Measurements from ENCODE around the gene USP34. TPM values are rescaled to one million over a fixed set of nuclear protein-coding genes. Genes with fewer than 3 reads are reported as not detected.

Gene USP34
- total and polyA plus RNA-seq, 4 donors = 13.4 to 82.7 (median 51.1) TPM

- H3K27ac ChIP-seq (ENCODE audit: low read depth in 1 of 2, low read length in 2 of 2) = no peak overlapping the region
- H3K9ac ChIP-seq (ENCODE audit: low read depth in 1 of 2, low read length in 2 of 2) = no peak overlapping the region
- no peak overlapping the region for H3K4me3 ChIP-seq (ENCODE audit: low read depth in 1 of 3, low read length in 3 of 3)
- TF ChIP-seq FOXA2 (IDR thresholded peaks at IDR 0.05) (no peak), TAF1 (conservative IDR thresholded peaks at IDR 0.05) (no peak), MAX (IDR thresholded peaks at IDR 0.05) (no peak), SP1 (IDR thresholded peaks at IDR 0.05) (no peak), REST (IDR thresholded peaks at IDR 0.05) (no peak), ZBTB33 (IDR thresholded peaks at IDR 0.05) (no peak), RAD21 (IDR thresholded peaks at IDR 0.05) (no peak), NR2F2 (IDR thresholded peaks at IDR 0.05) (no peak), GABPA (IDR thresholded peaks at IDR 0.05 in 1 of 2, conservative IDR thresholded peaks at IDR 0.05 in 1 of 2) (no peak), RXRA (IDR thresholded peaks at IDR 0.05) (no peak), FOXA1 (IDR thresholded peaks at IDR 0.05) (no peak), ATF3 (IDR thresholded peaks at IDR 0.05) (no peak), HNF4G (IDR thresholded peaks at IDR 0.05) (no peak), JUND (IDR thresholded peaks at IDR 0.05) (no peak), HNF4A (conservative IDR thresholded peaks at IDR 0.05) (no peak), CTCF (IDR thresholded peaks at IDR 0.05; ENCODE audit: low read depth, low read length, missing input control) (no peak), EGR1 (IDR thresholded peaks at IDR 0.05; ENCODE audit: low read depth in 2 of 2) (no peak)
- H3K4me1 ChIP-seq (ENCODE audit: control insufficient read depth in 4 of 4, insufficient read depth in 4 of 4, low read length in 3 of 4) = no peaks in the 10 kb centered on the region
- H3K27me3 ChIP-seq (ENCODE audit: control insufficient read depth in 4 of 4, insufficient read depth in 4 of 4, low read length in 3 of 4) = no peaks in the 10 kb centered on the region
- WGBS = 85% methylated on average over 12 of the region's 12 CpGs
- H3K9me3 ChIP-seq (ENCODE audit: control insufficient read depth in 4 of 4, low read length in 3 of 4) = no peaks in the 10 kb centered on the region
- peaks cover 5 to 24% (median 12%) of the 10 kb centered on the region in 4 donors for H3K36me3 ChIP-seq (ENCODE audit: control insufficient read depth in 4 of 4, insufficient read depth in 3 of 4, low read depth in 1 of 4, low read length in 3 of 4)
- no peak for DNase-seq (ENCODE audit: low spot score)
Measured at GRCh38 chr2:61367177-61367576, 103.7 kb downstream of the USP34 start.

- no peaks in the 10 kb centered on the region for H3K27me3 ChIP-seq (ENCODE audit: control insufficient read depth in 4 of 4, insufficient read depth in 4 of 4, low read length in 3 of 4)
- peaks cover 5 to 12% (median 8%) of the 10 kb centered on the region in 4 donors for H3K36me3 ChIP-seq (ENCODE audit: control insufficient read depth in 4 of 4, insufficient read depth in 3 of 4, low read depth in 1 of 4, low read length in 3 of 4)
- no peak overlapping the region for H3K27ac ChIP-seq (ENCODE audit: low read depth in 1 of 2, low read length in 2 of 2)
- no peaks in the 10 kb centered on the region for H3K4me1 ChIP-seq (ENCODE audit: control insufficient read depth in 4 of 4, insufficient read depth in 4 of 4, low read length in 3 of 4)
- no peaks in the 10 kb centered on the region for H3K9me3 ChIP-seq (ENCODE audit: control insufficient read depth in 4 of 4, low read length in 3 of 4)
- no peak overlapping the region for H3K4me3 ChIP-seq (ENCODE audit: low read depth in 1 of 3, low read length in 3 of 3)
- no peak overlapping the region for H3K9ac ChIP-seq (ENCODE audit: low read depth in 1 of 2, low read length in 2 of 2)
- no peak for DNase-seq (ENCODE audit: low spot score)
- 98% methylated on average over 2 of the region's 2 CpGs for WGBS
- TF ChIP-seq MAX (IDR thresholded peaks at IDR 0.05) = no peak
- TF ChIP-seq GABPA (IDR thresholded peaks at IDR 0.05 in 1 of 2, conservative IDR thresholded peaks at IDR 0.05 in 1 of 2) = no peak
- no peak for TF ChIP-seq JUND (IDR thresholded peaks at IDR 0.05)
- no peak for TF ChIP-seq FOXA2 (IDR thresholded peaks at IDR 0.05)
- TF ChIP-seq HNF4A (conservative IDR thresholded peaks at IDR 0.05) = no peak
- TF ChIP-seq RXRA (IDR thresholded peaks at IDR 0.05) = no peak
- no peak for TF ChIP-seq ATF3 (IDR thresholded peaks at IDR 0.05)
- TF ChIP-seq ZBTB33 (IDR thresholded peaks at IDR 0.05) = no peak
- TF ChIP-seq HNF4G (IDR thresholded peaks at IDR 0.05) = no peak
- no peak for TF ChIP-seq SP1 (IDR thresholded peaks at IDR 0.05)
- no peak for TF ChIP-seq REST (IDR thresholded peaks at IDR 0.05)
- TF ChIP-seq FOXA1 (IDR thresholded peaks at IDR 0.05) = no peak
Measured at GRCh38 chr2:61363580-61363979, 107.3 kb downstream of the USP34 start.

All from liver (tissue), 9 donors.